ENCODE results near the gene IQSEC2. TPM values are rescaled to one million over a fixed set of nuclear protein-coding genes. Genes with fewer than 3 reads are reported as not detected.

The IQSEC2 gene
- polyA plus RNA-seq, 3 donors, result 6.5 to 31.2 (median 6.9) TPM

- H3K36me3 ChIP-seq (replicated peaks in 1 of 2; ENCODE audit: control insufficient read depth in 1 of 2, insufficient read depth in 2 of 2, low read length in 2 of 2), result peaks cover 49 to 54% of the 10 kb centered on the region in 2 donors
- no peak overlapping the region for H3K9ac ChIP-seq (ENCODE audit: insufficient read depth, low read length, poor library complexity, severe bottlenecking)
- no peaks in the 10 kb centered on the region for H4K20me1 ChIP-seq (ENCODE audit: insufficient read depth, low read length)
- no peak overlapping the region for H3K4me2 ChIP-seq (replicated peaks; ENCODE audit: extremely low read depth, low read length, poor library complexity, severe bottlenecking)
- WGBS (ENCODE audit: insufficient coverage), result 96% methylated on average over 14 of the region's 20 CpGs
- H3K4me1 ChIP-seq (ENCODE audit: control insufficient read depth in 1 of 2, insufficient read depth in 2 of 2, low read length in 2 of 2), result no peaks in the 10 kb centered on the region
- Mint-ChIP-seq H3K27ac (no peak overlapping the region), H3K4me1 (no peaks in the 10 kb centered on the region), H3K27me3 (ENCODE audit: low read depth in 3 of 3) (peaks cover 0 to 42% (median 5%) of the 10 kb centered on the region in 3 donors), H3K36me3 (peaks cover 43 to 48% of the 10 kb centered on the region in 2 donors), H3K4me3 (no peak overlapping the region), H3K9me3 (peaks cover 0 to 3% (median 0%) of the 10 kb centered on the region in 7 donors)
- no peak overlapping the region for H2AFZ ChIP-seq (ENCODE audit: insufficient read depth, low read depth, low read length, poor library complexity, severe bottlenecking)
- no peak overlapping the region for H3K27ac ChIP-seq (ENCODE audit: low read depth in 1 of 2, low read length in 2 of 2)
- TF ChIP-seq CTCF (IDR thresholded peaks at IDR 0.05), result no peak
- H3K9me3 ChIP-seq (replicated peaks in 1 of 2; ENCODE audit: control insufficient read depth in 1 of 2, insufficient read depth in 1 of 2, low read length in 2 of 2), result no peaks in the 10 kb centered on the region
- H3K79me2 ChIP-seq (ENCODE audit: insufficient read depth, low read length), result no peaks in the 10 kb centered on the region
- H3K4me3 ChIP-seq (replicated peaks in 1 of 3; ENCODE audit: low read depth in 2 of 3, low read length in 3 of 3), result no peak overlapping the region
- intact Hi-C loops (cut with micrococcal nuclease), result no loop called here
- DNase-seq, result no peak
- H3K27me3 ChIP-seq (ENCODE audit: control insufficient read depth in 2 of 2, insufficient read depth in 2 of 2, low read length in 2 of 2), result no peaks in the 10 kb centered on the region
These were observed 45.2 kb downstream of the IQSEC2 start for GRCh38 chrX:53236025-53236679.

- Histone ChIP-seq H3K27ac (ENCODE audit: low read depth in 1 of 2, low read length in 2 of 2) (no peak overlapping the region), H4K20me1 (ENCODE audit: insufficient read depth, low read length) (no peaks in the 10 kb centered on the region), H3K9ac (ENCODE audit: insufficient read depth, low read length, poor library complexity, severe bottlenecking) (no peak overlapping the region), H3K4me3 (replicated peaks in 1 of 3; ENCODE audit: low read depth in 2 of 3, low read length in 3 of 3) (no peak overlapping the region), H3K27me3 (ENCODE audit: control insufficient read depth in 2 of 2, insufficient read depth in 2 of 2, low read length in 2 of 2) (no peaks in the 10 kb centered on the region), H3K36me3 (replicated peaks in 1 of 2; ENCODE audit: control insufficient read depth in 1 of 2, insufficient read depth in 2 of 2, low read length in 2 of 2) (peaks cover 49 to 53% of the 10 kb centered on the region in 2 donors), H2AFZ (ENCODE audit: insufficient read depth, low read depth, low read length, poor library complexity, severe bottlenecking) (no peak overlapping the region), H3K4me2 (replicated peaks; ENCODE audit: extremely low read depth, low read length, poor library complexity, severe bottlenecking) (no peak overlapping the region), H3K79me2 (ENCODE audit: insufficient read depth, low read length) (no peaks in the 10 kb centered on the region), H3K9me3 (replicated peaks in 1 of 2; ENCODE audit: control insufficient read depth in 1 of 2, insufficient read depth in 1 of 2, low read length in 2 of 2) (no peaks in the 10 kb centered on the region), H3K4me1 (ENCODE audit: control insufficient read depth in 1 of 2, insufficient read depth in 2 of 2, low read length in 2 of 2) (no peaks in the 10 kb centered on the region)
- Mint-ChIP-seq H3K36me3 (peaks cover 46 to 47% of the 10 kb centered on the region in 2 donors), H3K27me3 (ENCODE audit: low read depth in 3 of 3) (peaks cover 3 to 47% (median 5%) of the 10 kb centered on the region in 3 donors), H3K27ac (no peak overlapping the region), H3K4me1 (no peaks in the 10 kb centered on the region), H3K4me3 (no peak overlapping the region), H3K9me3 (peaks cover 0 to 3% (median 0%) of the 10 kb centered on the region in 7 donors)
- DNase-seq, result no peak
- no peak for TF ChIP-seq CTCF (IDR thresholded peaks at IDR 0.05)
- intact Hi-C loops (cut with micrococcal nuclease), result no loop called here
- 100% methylated on average over 3 of the region's 12 CpGs for WGBS (ENCODE audit: insufficient coverage)
These were observed 45.8 kb downstream of the IQSEC2 start for GRCh38 chrX:53235566-53235965.

Data from CD14-positive monocyte (primary cell).